CD4-positive, alpha-beta memory T cell (primary cell): ENCODE data around the gene ACLY. TPM values are rescaled to one million over a fixed set of nuclear protein-coding genes. Genes with fewer than 3 reads are reported as not detected.

Source experiments
- CTCF ChIA-PET: fragments of 350-600 bp; sonication (Branson Sonifier 250); formaldehyde crosslinking; loops from one replicate; lab custom pipeline; 2021; ENCODE audit warnings: inconsistent platforms; ENCODE audit not compliant: partially characterized antibody; lab: Charles Lee
- POLR2A ChIA-PET: fragments of 350-600 bp; sonication (Branson Sonifier 250); formaldehyde crosslinking; loops from one replicate; lab custom pipeline; 2021; ENCODE audit not compliant: partially characterized antibody; lab: Charles Lee
- DNase-seq, 5 donors: peaks; one replicate each; pipeline versions ENCODE4 v3.0.0 to v3.0.0-alpha.2; 2020 to 2022; ENCODE audit warnings: mixed read lengths in 1 of 5
- H3K27ac ChIP-seq: one replicate; pipeline ENCODE4 v1.7.0; 2013; ENCODE audit warnings: low read depth, low read length
- H3K27me3 ChIP-seq: 2 replicates; pipeline ENCODE4 v1.7.0; 2013; ENCODE audit warnings: mild to moderate bottlenecking, low read length, moderate library complexity; ENCODE audit not compliant: insufficient read depth
- H3K36me3 ChIP-seq: 2 replicates; pipeline ENCODE4 v1.7.0; 2013; ENCODE audit warnings: mild to moderate bottlenecking, low read length, moderate library complexity; ENCODE audit not compliant: insufficient read depth
- H3K4me1 ChIP-seq: 2 replicates; pipeline ENCODE4 v1.7.0; 2013; ENCODE audit warnings: mild to moderate bottlenecking, low read length, moderate library complexity; ENCODE audit not compliant: insufficient read depth
- H3K4me3 ChIP-seq, 2 donors: one replicate each; pipeline ENCODE4 v1.7.0; 2013; ENCODE audit warnings: low read length in 2 of 2, mild to moderate bottlenecking in 1 of 2
- H3K9me3 ChIP-seq, 2 donors: one replicate each; pipeline ENCODE4 v1.7.0; 2013; ENCODE audit warnings: low read length in 2 of 2, control low read depth in 1 of 2; ENCODE audit not compliant: control insufficient read depth in 1 of 2
- H3K27ac Mint-ChIP-seq, 7 donors: one replicate each; pipeline ENCODE4 v1.8.0; 2020 to 2021; ENCODE audit warnings: mixed read lengths in 7 of 7, mild to moderate bottlenecking in 6 of 7, inconsistent platforms in 3 of 7, moderate library complexity in 3 of 7
- H3K27me3 Mint-ChIP-seq, 2 donors: one replicate each; pipeline ENCODE4 v1.8.0; 2020 to 2021; ENCODE audit warnings: mixed read lengths in 2 of 2
- H3K36me3 Mint-ChIP-seq, 2 donors: one replicate each; pipeline ENCODE4 v1.8.0; 2020 to 2021; ENCODE audit warnings: mixed read lengths in 2 of 2, inconsistent platforms in 1 of 2, mild to moderate bottlenecking in 1 of 2
- H3K4me1 Mint-ChIP-seq, 4 donors: one replicate each; pipeline ENCODE4 v1.8.0; 2020 to 2021; ENCODE audit warnings: mixed read lengths in 4 of 4, mild to moderate bottlenecking in 1 of 4
- H3K4me3 Mint-ChIP-seq, 8 donors: one replicate each; pipeline ENCODE4 v1.8.0; 2020 to 2021; ENCODE audit warnings: mixed read lengths in 8 of 8, mild to moderate bottlenecking in 7 of 8, moderate library complexity in 6 of 8, inconsistent platforms in 3 of 8
- H3K9me3 Mint-ChIP-seq, 8 donors: one replicate each; pipeline ENCODE4 v1.8.0; 2020 to 2021; ENCODE audit warnings: mixed read lengths in 8 of 8, mild to moderate bottlenecking in 5 of 8, inconsistent platforms in 3 of 8, moderate library complexity in 1 of 8
- intact Hi-C: fragments of 100-400 bp; cut with micrococcal nuclease; formaldehyde crosslinking; loops from one replicate; pipeline ENCODE4 v1.15.1; 2023
- polyA plus RNA-seq, 2 donors: library from polyadenylated mRNA; unstranded; fragments of 300-500 nt; fragmentation: Illumina TruSeq; gene quantifications; one replicate each; pipeline ENCODE4 v1.2.3, GENCODE V29; 2021
- total RNA-seq, 2 experiments: library from RNA; stranded (reverse); gene quantifications; one replicate each; pipeline ENCODE4 v1.2.3, GENCODE V29; 2021

Gene ACLY
- total and polyA plus RNA-seq, 4 experiments from 2014 or later: 58.7 to 88.5 (median 78.3) TPM

GRCh38 chr17:41919165-41919817, 540 bp upstream of the ACLY start:
- no peaks in the 10 kb centered on the region for H3K9me3 Mint-ChIP-seq
- Histone ChIP-seq H3K27ac (peak overlapping the region; percentile 88), H3K9me3 (no peaks in the 10 kb centered on the region), H3K27me3 (no peaks in the 10 kb centered on the region), H3K36me3 (no peaks in the 10 kb centered on the region), H3K4me3 (peak overlapping the region in 1 of 2 donors; percentile 97), H3K4me1 (peaks cover 41% of the 10 kb centered on the region)
- ChIA-PET CTCF (interaction anchor here (1.6 to 3.3 kb wide), 3 partner anchors 10 to 117 kb away, joined by 4 to 26 read pairs (median 4); partner anchors contain the start of gene ODAD4), POLR2A (interaction anchor here (0.6 to 4.7 kb wide), 13 partner anchors 10 to 1079 kb away, joined by 3 to 61 read pairs (median 4); partner anchors contain the start of genes DHX58, DNAJC7, EIF1 and GHDC)
- H3K4me1 Mint-ChIP-seq: peaks cover 21 to 39% (median 30%) of the 10 kb centered on the region in 4 donors
- H3K27ac Mint-ChIP-seq: peak overlapping the region in 3 of 7 donors; percentile 76 to 87 (median 85)
- DNase-seq: peak in 1 of 5 donors; percentile 6
- H3K27me3 Mint-ChIP-seq: no peaks in the 10 kb centered on the region
- peaks cover 0 to 6% of the 10 kb centered on the region in 2 donors for H3K36me3 Mint-ChIP-seq
- intact Hi-C loops: loop anchor here (1.0 kb wide), 5 partner anchors 11 to 236 kb away; partner anchors contain the start of genes CNP, DNAJC7, KLHL11 and ODAD4
- peak overlapping the region; percentile 33 to 96 (median 90) for H3K4me3 Mint-ChIP-seq

- peaks cover 12% of the 10 kb centered on the region for H3K36me3 ChIP-seq
- H3K9me3 ChIP-seq: no peaks in the 10 kb centered on the region
- peak overlapping the region; percentile 78 to 97 for H3K4me3 ChIP-seq
- peak in 4 of 5 donors; percentile 31 to 48 (median 40) for DNase-seq
- peak overlapping the region; percentile 88 for H3K27ac ChIP-seq
- CTCF ChIA-PET: interaction anchor here (1.1 to 3.3 kb wide), 4 partner anchors 12 to 116 kb away, joined by 3 to 26 read pairs (median 4); partner anchors contain the start of genes ODAD4 and P3H4
- intact Hi-C loops: no loop called here
- POLR2A ChIA-PET: interaction anchor here (0.8 to 4.7 kb wide), 12 partner anchors 10 to 1778 kb away, joined by 3 to 61 read pairs (median 5); partner anchors contain the start of genes CASC3, CNP, DHX58 and DNAJC7
- Mint-ChIP-seq H3K4me3 (peak overlapping the region; percentile 87 to 96 (median 90)), H3K4me1 (peaks cover 24 to 50% (median 31%) of the 10 kb centered on the region in 4 donors), H3K36me3 (peaks cover 5 to 17% of the 10 kb centered on the region in 2 donors), H3K27me3 (no peaks in the 10 kb centered on the region), H3K27ac (peak overlapping the region; percentile 41 to 89 (median 80)), H3K9me3 (no peaks in the 10 kb centered on the region)
- no peaks in the 10 kb centered on the region for H3K27me3 ChIP-seq
- H3K4me1 ChIP-seq: peaks cover 48% of the 10 kb centered on the region
These were observed 955 bp downstream of the ACLY start for GRCh38 chr17:41917679-41918313.

- intact Hi-C loops: no loop called here
- DNase-seq: no peak
- CTCF ChIA-PET: interaction anchor here (3.3 kb wide), 1 partner anchor 12 kb away, joined by 26 read pairs; the partner anchor contains the start of gene ODAD4
- peaks cover 11 to 23% of the 10 kb centered on the region in 2 donors for H3K36me3 Mint-ChIP-seq
- H3K4me3 Mint-ChIP-seq: peak overlapping the region; percentile 87 to 96 (median 90)
- no peaks in the 10 kb centered on the region for H3K27me3 Mint-ChIP-seq
- H3K27ac Mint-ChIP-seq: peak overlapping the region in 5 of 7 donors; percentile 70 to 85 (median 80)
- Histone ChIP-seq H3K4me3 (no peak overlapping the region), H3K36me3 (peaks cover 18% of the 10 kb centered on the region), H3K4me1 (peaks cover 48% of the 10 kb centered on the region), H3K27me3 (no peaks in the 10 kb centered on the region), H3K9me3 (no peaks in the 10 kb centered on the region), H3K27ac (no peak overlapping the region)
- H3K9me3 Mint-ChIP-seq: no peaks in the 10 kb centered on the region
- peaks cover 26 to 51% (median 34%) of the 10 kb centered on the region in 4 donors for H3K4me1 Mint-ChIP-seq
- POLR2A ChIA-PET: interaction anchor here (1.3 to 4.7 kb wide), 5 partner anchors 13 to 1777 kb away, joined by 3 to 61 read pairs (median 14); partner anchors contain the start of genes CASC3, CNP, DNAJC7 and KLHL11
These were observed 1.6 kb downstream of the ACLY start for GRCh38 chr17:41917192-41917591.

- no peak for DNase-seq
- H3K4me1 Mint-ChIP-seq: peaks cover 26 to 51% (median 35%) of the 10 kb centered on the region in 4 donors
- H3K4me1 ChIP-seq: peaks cover 48% of the 10 kb centered on the region
- ChIA-PET CTCF (interaction anchor here (0.6 to 0.8 kb wide), 2 partner anchors 81 to 1401 kb away, joined by 3 read pairs; no protein-coding TSS in a partner anchor), POLR2A (interaction anchor here (0.9 to 1.6 kb wide), 2 partner anchors 15 to 51 kb away, joined by 5 to 6 read pairs; partner anchors contain the start of genes KLHL11 and ODAD4)
- no peak overlapping the region for H3K4me3 ChIP-seq
- intact Hi-C loops: no loop called here
- peak overlapping the region in 5 of 7 donors; percentile 22 to 91 (median 70) for H3K27ac Mint-ChIP-seq
- no peaks in the 10 kb centered on the region for H3K9me3 ChIP-seq
- no peak overlapping the region for H3K27ac ChIP-seq
- H3K4me3 Mint-ChIP-seq: peak overlapping the region in 6 of 8 donors; percentile 13 to 77 (median 58)
- H3K36me3 Mint-ChIP-seq: peaks cover 13 to 30% of the 10 kb centered on the region in 2 donors
- H3K27me3 ChIP-seq: no peaks in the 10 kb centered on the region
- H3K9me3 Mint-ChIP-seq: no peaks in the 10 kb centered on the region
- H3K36me3 ChIP-seq: peaks cover 33% of the 10 kb centered on the region
- H3K27me3 Mint-ChIP-seq: no peaks in the 10 kb centered on the region
These were observed 3.2 kb downstream of the ACLY start for GRCh38 chr17:41915566-41915965.

- DNase-seq: no peak
- peaks cover 19 to 35% of the 10 kb centered on the region in 2 donors for H3K36me3 Mint-ChIP-seq
- ChIA-PET POLR2A (interaction anchor here (0.9 to 1.6 kb wide), 2 partner anchors 15 to 50 kb away, joined by 5 to 6 read pairs; partner anchors contain the start of genes KLHL11 and ODAD4), CTCF (interaction anchor here (0.6 to 0.8 kb wide), 2 partner anchors 80 to 1401 kb away, joined by 3 read pairs; no protein-coding TSS in a partner anchor)
- peak overlapping the region in 4 of 7 donors; percentile 3 to 42 (median 17) for H3K27ac Mint-ChIP-seq
- Histone ChIP-seq H3K27me3 (no peaks in the 10 kb centered on the region), H3K27ac (no peak overlapping the region), H3K4me1 (peaks cover 48% of the 10 kb centered on the region), H3K9me3 (no peaks in the 10 kb centered on the region), H3K4me3 (no peak overlapping the region), H3K36me3 (peaks cover 38% of the 10 kb centered on the region)
- peaks cover 24 to 48% (median 34%) of the 10 kb centered on the region in 4 donors for H3K4me1 Mint-ChIP-seq
- H3K9me3 Mint-ChIP-seq: no peaks in the 10 kb centered on the region
- no peaks in the 10 kb centered on the region for H3K27me3 Mint-ChIP-seq
- intact Hi-C loops: no loop called here
- H3K4me3 Mint-ChIP-seq: peak overlapping the region in 1 of 8 donors; percentile 15
These were observed 3.7 kb downstream of the ACLY start for GRCh38 chr17:41915020-41915419.

- Histone ChIP-seq H3K36me3 (peaks cover 45% of the 10 kb centered on the region), H3K27ac (no peak overlapping the region), H3K9me3 (no peaks in the 10 kb centered on the region), H3K4me1 (peaks cover 45% of the 10 kb centered on the region), H3K27me3 (no peaks in the 10 kb centered on the region), H3K4me3 (no peak overlapping the region)
- peak overlapping the region in 2 of 7 donors; percentile 25 to 51 for H3K27ac Mint-ChIP-seq
- no peak for DNase-seq
- intact Hi-C loops: no loop called here
- no peaks in the 10 kb centered on the region for H3K27me3 Mint-ChIP-seq
- H3K9me3 Mint-ChIP-seq: no peaks in the 10 kb centered on the region
- H3K36me3 Mint-ChIP-seq: peaks cover 25 to 40% of the 10 kb centered on the region in 2 donors
- peaks cover 23 to 47% (median 33%) of the 10 kb centered on the region in 4 donors for H3K4me1 Mint-ChIP-seq
- POLR2A ChIA-PET: interaction anchor here (1.6 kb wide), 1 partner anchor 16 kb away, joined by 6 read pairs; the partner anchor contains the start of gene ODAD4
- CTCF ChIA-PET: no interaction called here
- peak overlapping the region in 1 of 8 donors; percentile 20 for H3K4me3 Mint-ChIP-seq
These were observed 4.4 kb downstream of the ACLY start for GRCh38 chr17:41914358-41914766.
